PFSK-1 (cell line): ENCODE measurements around the gene PPP4R3A.

Experiments used
- FOXP2 ChIP-seq: optimal IDR thresholded peaks from 2 replicates; pipeline ENCODE3; 2011; ENCODE audit warnings: borderline replicate concordance, control low read depth, inconsistent platforms; ENCODE audit not compliant: insufficient read depth; ENCODE audit errors: extremely low read length, extremely low read depth
- POLR2AphosphoS5 ChIP-seq: IDR thresholded peaks from 2 replicates; pipeline ENCODE4 v1.6.1; 2012; ENCODE audit warnings: low read depth, mild to moderate bottlenecking, control low read depth, low read length, moderate library complexity
- REST ChIP-seq, 2 experiments: IDR thresholded peaks; 2 replicates each; pipeline versions ENCODE4 v1.6.1 to v1.8.0; 2011 to 2012; ENCODE audit warnings: low read depth in 2 of 2, low read length in 2 of 2, control low read depth in 1 of 2, inconsistent platforms in 1 of 2, mild to moderate bottlenecking in 1 of 2, moderate library complexity in 1 of 2; ENCODE audit not compliant: insufficient read depth in 1 of 2
- SIN3A ChIP-seq: IDR thresholded peaks from 2 replicates; pipeline ENCODE4 v1.6.1; 2012; ENCODE audit warnings: mild to moderate bottlenecking, low read length, moderate library complexity, borderline replicate concordance; ENCODE audit not compliant: insufficient read depth
- TAF1 ChIP-seq: IDR thresholded peaks from 2 replicates; pipeline ENCODE4 v1.6.1; 2012; ENCODE audit warnings: low read length, control low read depth, borderline replicate concordance; ENCODE audit not compliant: insufficient read depth

Gene PPP4R3A

GRCh38 chr14:91516663-91517388, 6.7 kb upstream of the PPP4R3A start:
- TF ChIP-seq TAF1 (no peak), POLR2AphosphoS5 (no peak), REST (IDR thresholded peaks at IDR 0.05; ENCODE audit: insufficient read depth in 1 of 2, low read depth in 2 of 2, low read length in 2 of 2) (no peak), SIN3A (no peak)

GRCh38 chr14:91515979-91516378, 5.9 kb upstream of the PPP4R3A start:
- TF ChIP-seq TAF1 (no peak), POLR2AphosphoS5 (no peak), SIN3A (no peak), FOXP2 (no peak), REST (IDR thresholded peaks at IDR 0.05; ENCODE audit: insufficient read depth in 1 of 2, low read depth in 2 of 2, low read length in 2 of 2) (no peak)

GRCh38 chr14:91511043-91511383, 903 bp upstream of the PPP4R3A start:
- TF ChIP-seq TAF1, result no peak
- TF ChIP-seq FOXP2, result no peak
- no peak for TF ChIP-seq POLR2AphosphoS5
- no peak for TF ChIP-seq SIN3A
- no peak for TF ChIP-seq REST (IDR thresholded peaks at IDR 0.05; ENCODE audit: insufficient read depth in 1 of 2, low read depth in 2 of 2, low read length in 2 of 2)

- no peak for TF ChIP-seq TAF1
- no peak for TF ChIP-seq REST (IDR thresholded peaks at IDR 0.05; ENCODE audit: insufficient read depth in 1 of 2, low read depth in 2 of 2, low read length in 2 of 2)
- no peak for TF ChIP-seq FOXP2
- no peak for TF ChIP-seq SIN3A
- no peak for TF ChIP-seq POLR2AphosphoS5
Measured at GRCh38 chr14:91509878-91510170, 286 bp downstream of the PPP4R3A start.
